ENCODE measurements around the gene CLCN5. TPM values are rescaled to one million over a fixed set of nuclear protein-coding genes. Genes with fewer than 3 reads are reported as not detected.

The CLCN5 gene
- total RNA-seq, 6 experiments from 2014 or later, result 9.7 to 26.5 (median 14.0) TPM

DNA sequence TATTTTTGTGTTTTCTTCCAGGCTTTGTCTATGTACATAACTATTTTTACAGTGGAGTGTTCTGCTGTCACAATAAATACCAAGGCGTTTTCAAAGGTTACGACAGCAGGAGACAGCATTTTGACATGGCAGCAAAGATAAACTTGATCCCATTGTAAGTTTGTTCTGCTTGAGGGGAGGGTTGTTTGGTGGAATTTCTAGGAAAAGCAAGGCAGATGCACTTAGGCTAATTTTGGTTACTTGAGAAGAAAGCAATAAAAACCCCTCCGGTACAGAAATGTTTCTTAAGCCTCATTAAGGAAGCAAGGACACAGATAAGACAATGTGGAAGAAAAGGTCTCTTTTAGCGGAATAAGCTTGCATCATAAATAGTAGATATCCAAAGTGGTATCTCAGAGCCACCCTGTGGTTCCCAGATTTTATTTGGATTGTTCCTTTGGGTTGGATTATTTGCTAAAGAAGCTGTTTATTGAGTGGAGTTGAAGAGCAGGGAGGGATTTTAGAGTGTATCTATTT lies 54.3 kb downstream of the CLCN5 start:
- intact Hi-C loops (cut with DNase I), result no loop called here
- DNase-seq, result no peak
- 61% methylated on average over 4 of the region's 4 CpGs for WGBS (ENCODE audit: insufficient coverage, low coverage, low lambda C conversion rate, missing lambda C conversion rate)

DNA sequence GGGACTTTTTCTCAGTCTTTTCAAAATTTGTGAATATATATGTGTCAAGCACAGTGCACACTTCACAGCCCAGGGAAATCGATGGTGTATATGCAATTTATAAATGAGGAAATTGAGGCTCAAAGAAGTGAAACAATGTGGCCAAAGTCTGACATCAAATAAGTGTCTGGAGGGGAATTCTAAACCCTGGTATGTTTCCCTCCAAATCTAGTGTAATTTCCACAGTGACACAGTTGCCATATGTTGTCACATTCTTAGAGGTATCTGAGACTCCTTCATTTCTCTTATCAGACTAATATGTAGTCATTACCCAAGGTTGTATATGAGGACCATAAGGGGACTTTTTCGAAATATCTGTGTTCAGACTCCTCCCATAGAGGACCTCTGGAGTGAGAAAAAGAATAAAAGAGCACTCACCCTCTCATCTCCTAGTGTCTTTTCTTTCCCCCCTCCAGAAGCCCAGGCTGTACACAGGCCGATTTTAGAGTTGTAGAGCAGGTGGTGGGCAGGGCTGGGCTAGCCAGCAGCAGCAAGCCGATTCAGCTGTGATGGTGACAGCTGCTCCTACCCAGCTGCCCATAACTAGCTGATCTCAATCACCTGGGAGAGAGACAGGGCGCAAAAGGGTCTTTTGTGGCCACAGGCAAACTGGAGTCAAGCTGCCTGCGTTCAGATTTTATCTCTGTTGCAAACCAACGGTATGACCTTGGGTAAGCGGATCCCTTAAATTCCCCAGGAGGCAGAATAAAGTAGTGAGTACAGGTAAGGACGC lies 55.1 kb downstream of the CLCN5 start:
- ATAC-seq (no peak), DNase-seq (no peak)
- no peaks in the 10 kb centered on the region for H3K27me3 ChIP-seq
- no peaks in the 10 kb centered on the region for H3K9me3 ChIP-seq
- H3K27ac ChIP-seq, result no peak overlapping the region
- WGBS (ENCODE audit: insufficient coverage, low coverage, low lambda C conversion rate, missing lambda C conversion rate), result 59% methylated on average over 6 of the region's 9 CpGs
- intact Hi-C loops (cut with DNase I), result no loop called here
- TF ChIP-seq, protein P1, sequence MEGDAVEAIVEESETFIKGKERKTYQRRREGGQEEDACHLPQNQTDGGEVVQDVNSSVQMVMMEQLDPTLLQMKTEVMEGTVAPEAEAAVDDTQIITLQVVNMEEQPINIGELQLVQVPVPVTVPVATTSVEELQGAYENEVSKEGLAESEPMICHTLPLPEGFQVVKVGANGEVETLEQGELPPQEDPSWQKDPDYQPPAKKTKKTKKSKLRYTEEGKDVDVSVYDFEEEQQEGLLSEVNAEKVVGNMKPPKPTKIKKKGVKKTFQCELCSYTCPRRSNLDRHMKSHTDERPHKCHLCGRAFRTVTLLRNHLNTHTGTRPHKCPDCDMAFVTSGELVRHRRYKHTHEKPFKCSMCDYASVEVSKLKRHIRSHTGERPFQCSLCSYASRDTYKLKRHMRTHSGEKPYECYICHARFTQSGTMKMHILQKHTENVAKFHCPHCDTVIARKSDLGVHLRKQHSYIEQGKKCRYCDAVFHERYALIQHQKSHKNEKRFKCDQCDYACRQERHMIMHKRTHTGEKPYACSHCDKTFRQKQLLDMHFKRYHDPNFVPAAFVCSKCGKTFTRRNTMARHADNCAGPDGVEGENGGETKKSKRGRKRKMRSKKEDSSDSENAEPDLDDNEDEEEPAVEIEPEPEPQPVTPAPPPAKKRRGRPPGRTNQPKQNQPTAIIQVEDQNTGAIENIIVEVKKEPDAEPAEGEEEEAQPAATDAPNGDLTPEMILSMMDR (IDR thresholded peaks at IDR 0.05), result no peak
- TF ChIP-seq POLR2A (IDR thresholded peaks at IDR 0.05), result no peak
- H3K36me3 ChIP-seq, result no peaks in the 10 kb centered on the region
- no peaks in the 10 kb centered on the region for H3K4me1 ChIP-seq
- no peak overlapping the region for H3K4me3 ChIP-seq

More for the DNA sequence above, 54.3 kb downstream of the CLCN5 start:
- Histone ChIP-seq H3K4me3 (no peak overlapping the region), H3K4me1 (no peaks in the 10 kb centered on the region), H3K9me3 (no peaks in the 10 kb centered on the region), H3K27me3 (no peaks in the 10 kb centered on the region), H3K27ac (no peak overlapping the region), H3K36me3 (no peaks in the 10 kb centered on the region)
- TF ChIP-seq, protein P1 (IDR thresholded peaks at IDR 0.05), result no peak
- no peak for TF ChIP-seq POLR2A (IDR thresholded peaks at IDR 0.05)
- no peak for ATAC-seq

DNA sequence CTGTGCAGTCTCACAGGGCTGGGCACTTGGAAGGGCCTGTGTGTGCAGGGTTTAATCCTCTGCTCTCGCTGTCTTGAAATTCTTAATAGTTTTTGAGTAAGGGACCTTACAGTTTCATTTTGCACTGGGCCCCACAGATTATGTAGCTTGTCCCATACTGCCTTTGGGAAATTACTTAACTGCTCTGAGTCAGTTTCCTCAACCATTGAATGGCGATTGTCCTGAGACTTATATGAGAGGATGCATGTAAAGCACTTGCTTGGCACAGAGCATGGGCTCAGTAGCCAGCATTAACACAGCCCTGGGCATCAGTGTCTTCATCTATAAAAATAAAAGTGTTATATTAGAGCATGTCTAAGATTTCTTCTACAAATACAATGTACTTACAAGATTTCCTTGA lies 55.8 kb downstream of the CLCN5 start:
- intact Hi-C loops (cut with DNase I), result no loop called here
- Histone ChIP-seq H3K4me1 (no peaks in the 10 kb centered on the region), H3K9me3 (no peaks in the 10 kb centered on the region), H3K27ac (no peak overlapping the region), H3K4me3 (no peak overlapping the region), H3K36me3 (no peaks in the 10 kb centered on the region), H3K27me3 (no peaks in the 10 kb centered on the region)
- ATAC-seq (no peak), DNase-seq (no peak)
- WGBS (ENCODE audit: insufficient coverage, low coverage, low lambda C conversion rate, missing lambda C conversion rate), result 38% methylated on average over 2 of the region's 2 CpGs
- TF ChIP-seq, protein P1 (IDR thresholded peaks at IDR 0.05), result no peak
- TF ChIP-seq POLR2A (IDR thresholded peaks at IDR 0.05), result no peak

DNA sequence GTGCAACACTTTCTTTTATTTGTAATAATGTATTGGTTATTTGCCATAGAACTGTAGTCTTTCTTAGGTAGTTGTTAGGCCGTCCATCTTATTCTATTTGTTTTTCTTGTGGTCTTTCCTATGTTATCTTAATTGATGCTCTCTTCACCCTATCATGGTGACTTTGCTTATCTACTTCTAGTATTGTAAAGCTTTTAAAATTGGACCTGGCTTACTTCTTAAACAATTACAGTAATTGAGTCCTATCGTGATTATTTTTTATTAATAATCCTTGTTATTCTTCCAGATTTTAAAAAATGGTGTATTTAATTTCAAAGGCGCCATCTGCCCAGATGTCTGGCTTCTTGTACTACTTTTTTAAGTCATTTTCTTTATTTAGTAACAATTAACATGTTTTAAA lies 63.7 kb downstream of the CLCN5 start:
- 68% methylated on average over 3 of the region's 3 CpGs for WGBS (ENCODE audit: insufficient coverage, low coverage, low lambda C conversion rate, missing lambda C conversion rate)
- intact Hi-C loops (cut with DNase I), result no loop called here

More for the DNA sequence above, 63.7 kb downstream of the CLCN5 start:
- H3K27ac ChIP-seq, result no peak overlapping the region
- no peaks in the 10 kb centered on the region for H3K9me3 ChIP-seq
- no peak for TF ChIP-seq POLR2A (IDR thresholded peaks at IDR 0.05)
- TF ChIP-seq, protein P1 (IDR thresholded peaks at IDR 0.05), result no peak
- ATAC-seq (no peak), DNase-seq (no peak)
- no peak overlapping the region for H3K4me3 ChIP-seq
- H3K4me1 ChIP-seq, result no peaks in the 10 kb centered on the region
- peaks cover 0 to 5% of the 10 kb centered on the region in 2 donors for H3K27me3 ChIP-seq
- no peaks in the 10 kb centered on the region for H3K36me3 ChIP-seq

All from right lobe of liver (tissue), 6 donors.